Mesodermal cell (in vitro differentiated cells): ENCODE data around the gene GDF10.

ENCODE experiments used
- H3K27ac ChIP-seq: 2 replicates; pipeline ENCODE4 v1.7.0; 2013; ENCODE audit warnings: mild to moderate bottlenecking, low read depth, low read length, moderate library complexity; ENCODE audit not compliant: severe bottlenecking
- H3K36me3 ChIP-seq: 2 replicates; pipeline ENCODE4 v1.7.1; 2013; ENCODE audit warnings: mild to moderate bottlenecking, low read length, moderate library complexity; ENCODE audit not compliant: control insufficient read depth, insufficient read depth
- H3K4me1 ChIP-seq: one replicate; pipeline ENCODE4 v1.7.1; 2013; ENCODE audit warnings: mild to moderate bottlenecking, low read length; ENCODE audit not compliant: insufficient read depth, control insufficient read depth, poor library complexity, severe bottlenecking
- H3K4me3 ChIP-seq: 2 replicates; pipeline ENCODE4 v1.7.0; 2013; ENCODE audit warnings: low read length, control low read depth, mild to moderate bottlenecking; ENCODE audit not compliant: insufficient read depth, poor library complexity, severe bottlenecking; ENCODE audit errors: extremely low read depth
- H3K9me3 ChIP-seq: 2 replicates; pipeline ENCODE4 v1.7.1; 2013; ENCODE audit warnings: mild to moderate bottlenecking, low read length, moderate library complexity; ENCODE audit not compliant: control insufficient read depth
- WGBS, 2 experiments: methylation state at CpG; one replicate each; pipeline ENCODE4 v1.1.5; 2013; ENCODE audit warnings: missing lambda C conversion rate in 2 of 2; ENCODE audit not compliant: insufficient coverage in 2 of 2; 5-methylcytosine and 5-hydroxymethylcytosine counted together

Gene GDF10

GRCh38 chr10:47315421-47315820, 15.4 kb downstream of the GDF10 start:
- H3K36me3 ChIP-seq, result no peaks in the 10 kb centered on the region
- H3K9me3 ChIP-seq, result no peaks in the 10 kb centered on the region
- 87 to 91% methylated on average over 2 of the region's 2 CpGs for WGBS, 2 experiments
- H3K4me1 ChIP-seq, result no peaks in the 10 kb centered on the region
- no peak overlapping the region for H3K4me3 ChIP-seq
- no peak overlapping the region for H3K27ac ChIP-seq

GRCh38 chr10:47316131-47316530, 16.1 kb downstream of the GDF10 start:
- 60 to 80% methylated on average over 3 to 5 of the region's 5 CpGs for WGBS, 2 experiments
- no peak overlapping the region for H3K4me3 ChIP-seq
- H3K9me3 ChIP-seq, result no peaks in the 10 kb centered on the region
- no peaks in the 10 kb centered on the region for H3K36me3 ChIP-seq
- no peak overlapping the region for H3K27ac ChIP-seq
- no peaks in the 10 kb centered on the region for H3K4me1 ChIP-seq

GRCh38 chr10:47317251-47317650, 17.3 kb downstream of the GDF10 start:
- H3K4me3 ChIP-seq, result no peak overlapping the region
- H3K36me3 ChIP-seq, result no peaks in the 10 kb centered on the region
- no peak overlapping the region for H3K27ac ChIP-seq
- 82 to 95% methylated on average over 3 to 4 of the region's 4 CpGs for WGBS, 2 experiments
- H3K4me1 ChIP-seq, result no peaks in the 10 kb centered on the region
- no peaks in the 10 kb centered on the region for H3K9me3 ChIP-seq

GRCh38 chr10:47318706-47319105, 18.7 kb downstream of the GDF10 start:
- H3K36me3 ChIP-seq, result no peaks in the 10 kb centered on the region
- H3K4me1 ChIP-seq, result no peaks in the 10 kb centered on the region
- H3K27ac ChIP-seq, result no peak overlapping the region
- 96 to 100% methylated on average over 4 to 6 of the region's 9 CpGs for WGBS, 2 experiments
- no peaks in the 10 kb centered on the region for H3K9me3 ChIP-seq
- no peak overlapping the region for H3K4me3 ChIP-seq

- Histone ChIP-seq H3K4me1 (no peaks in the 10 kb centered on the region), H3K27ac (no peak overlapping the region), H3K4me3 (no peak overlapping the region), H3K36me3 (no peaks in the 10 kb centered on the region), H3K9me3 (no peaks in the 10 kb centered on the region)
- 89 to 93% methylated on average over 7 to 8 of the region's 8 CpGs for WGBS, 2 experiments
Observed at GRCh38 chr10:47319784-47320183, 19.8 kb downstream of the GDF10 start.

GRCh38 chr10:47320812-47321211, 20.8 kb downstream of the GDF10 start:
- no peaks in the 10 kb centered on the region for H3K4me1 ChIP-seq
- 88 to 92% methylated on average over 6 of the region's 6 CpGs for WGBS, 2 experiments
- no peaks in the 10 kb centered on the region for H3K9me3 ChIP-seq
- no peaks in the 10 kb centered on the region for H3K36me3 ChIP-seq
- no peak overlapping the region for H3K4me3 ChIP-seq
- no peak overlapping the region for H3K27ac ChIP-seq

GRCh38 chr10:47321521-47322195, 21.7 kb downstream of the GDF10 start:
- WGBS, 2 experiments, result 93 to 98% methylated on average over 6 of the region's 8 CpGs
- no peaks in the 10 kb centered on the region for H3K36me3 ChIP-seq

GRCh38 chr10:47322300-47323061, 22.5 kb downstream of the GDF10 start, which contains the start of gene GDF2:
Gene GDF2, plus strand, starts transcription at chr10:47322454. Its CDS starts 215 bp downstream, at chr10:47322669.
- no peaks in the 10 kb centered on the region for H3K9me3 ChIP-seq
- no peaks in the 10 kb centered on the region for H3K4me1 ChIP-seq
- 92 to 93% methylated on average over 27 to 29 of the region's 35 CpGs for WGBS, 2 experiments
- no peak within 1 kb of the TSS for H3K4me3 ChIP-seq
- H3K27ac ChIP-seq, result no peak within 1 kb of the TSS
- no peaks in the 10 kb centered on the region for H3K36me3 ChIP-seq

More at GRCh38 chr10:47321521-47322195, 21.7 kb downstream of the GDF10 start:
- Histone ChIP-seq H3K9me3 (no peaks in the 10 kb centered on the region), H3K4me3 (no peak overlapping the region), H3K27ac (no peak overlapping the region), H3K4me1 (no peaks in the 10 kb centered on the region)

GRCh38 chr10:47323087-47323486, 23.1 kb downstream of the GDF10 start:
- WGBS, 2 experiments, result 80 to 82% methylated on average over 1 of the region's 1 CpG
- Histone ChIP-seq H3K4me3 (no peak overlapping the region), H3K36me3 (no peaks in the 10 kb centered on the region), H3K27ac (no peak overlapping the region), H3K9me3 (no peaks in the 10 kb centered on the region), H3K4me1 (no peaks in the 10 kb centered on the region)

- WGBS, 2 experiments, result 90 to 100% methylated on average over 3 to 4 of the region's 5 CpGs
- Histone ChIP-seq H3K27ac (no peak overlapping the region), H3K9me3 (no peaks in the 10 kb centered on the region)
Observed at GRCh38 chr10:47323636-47324296, 23.8 kb downstream of the GDF10 start.

More at GRCh38 chr10:47323636-47324296, 23.8 kb downstream of the GDF10 start:
- Histone ChIP-seq H3K4me1 (no peaks in the 10 kb centered on the region), H3K36me3 (no peaks in the 10 kb centered on the region), H3K4me3 (no peak overlapping the region)
